SK-N-SH (cell line): ENCODE results near the gene CAMSAP1. TPM values are rescaled to one million over a fixed set of nuclear protein-coding genes. Genes with fewer than 3 reads are reported as not detected.

Experiments used
- CTCF ChIA-PET: fragments of 300-600, 350-600 bp; formaldehyde crosslinking; extraction: SDS; loops from one replicate; lab custom pipeline; 2021; lab: Yijun Ruan, JAX
- POLR2A ChIA-PET: fragments of 350-600 bp; sonication (Branson Sonifier 250); formaldehyde crosslinking; extraction: SDS; loops from one replicate; lab custom pipeline; 2020; ENCODE audit warnings: antibody characterized with exemption, inconsistent platforms; lab: Yijun Ruan, JAX
- DNase-seq: peaks from one replicate; pipeline ENCODE4 v3.0.0; 2012
- H2AFZ ChIP-seq: fragments of 200-600 bp; sonication (generic); 2 replicates; pipeline ENCODE4 v1.8.1; 2016; ENCODE audit warnings: antibody characterized with exemption, mild to moderate bottlenecking, low read depth
- H3F3A ChIP-seq: fragments of 200-600 bp; sonication (generic); replicated peaks from 2 replicates; pipeline ENCODE3; 2016; ENCODE audit warnings: antibody characterized with exemption, mild to moderate bottlenecking; ENCODE audit not compliant: insufficient read depth
- H3K27ac ChIP-seq, 2 experiments: fragments of 200-500 bp in 1 of 2; fragments of 200-600 bp in 1 of 2; sonication (Bioruptor generic) in 1 of 2; sonication (generic), shearing (Covaris generic) in 1 of 2; 2 replicates each; pipeline versions ENCODE4 v1.5.1 to v1.6.1; 2014 to 2016; ENCODE audit warnings: low read depth in 2 of 2, inconsistent platforms in 1 of 2, low read length in 1 of 2, mild to moderate bottlenecking in 1 of 2, mixed read lengths in 1 of 2
- H3K27me3 ChIP-seq: fragments of 200-600 bp; sonication (generic), shearing (Covaris generic); 2 replicates; pipeline ENCODE4 v1.6.1; 2016; ENCODE audit warnings: mixed run types; ENCODE audit not compliant: insufficient read depth
- H3K36me3 ChIP-seq, 2 experiments: fragments of 200-500 bp in 1 of 2; fragments of 200-600 bp in 1 of 2; sonication (Bioruptor generic) in 1 of 2; sonication (generic) in 1 of 2; replicated peaks in 1 of 2; 2 replicates each; pipeline versions ENCODE3 to v1.5.1; 2014 to 2016; ENCODE audit warnings: low read length in 1 of 2, mild to moderate bottlenecking in 1 of 2; ENCODE audit not compliant: insufficient read depth in 2 of 2, control insufficient read depth in 1 of 2
- H3K4me1 ChIP-seq, 2 experiments: fragments of 200-500 bp in 1 of 2; fragments of 200-600 bp in 1 of 2; sonication (Bioruptor generic) in 1 of 2; sonication (generic), shearing (Covaris generic) in 1 of 2; 2 replicates each; pipeline versions ENCODE4 v1.5.1 to v1.6.1; 2014 to 2016; ENCODE audit warnings: low read depth in 1 of 2, low read length in 1 of 2, mixed run types in 1 of 2; ENCODE audit not compliant: insufficient read depth in 2 of 2, control insufficient read depth in 1 of 2
- H3K4me2 ChIP-seq: fragments of 200-600 bp; sonication (generic), shearing (Covaris generic); 2 replicates; pipeline ENCODE4 v1.6.1; 2017; ENCODE audit warnings: mixed run types
- H3K4me3 ChIP-seq, 2 experiments: fragments of 200-500 bp in 1 of 2; fragments of 200-600 bp in 1 of 2; sonication (Bioruptor generic) in 1 of 2; sonication (generic), shearing (Covaris generic) in 1 of 2; 2 replicates each; pipeline versions ENCODE4 v1.5.1 to v1.8.1; 2014 to 2016; ENCODE audit warnings: low read depth in 2 of 2, inconsistent platforms in 1 of 2, low read length in 1 of 2, mild to moderate bottlenecking in 1 of 2, mixed read lengths in 1 of 2, moderate library complexity in 1 of 2
- H3K79me2 ChIP-seq: fragments of 200-600 bp; sonication (generic); 2 replicates; pipeline ENCODE4 v1.8.1; 2017; ENCODE audit warnings: mild to moderate bottlenecking; ENCODE audit not compliant: insufficient read depth
- H3K9ac ChIP-seq: fragments of 200-600 bp; sonication (generic); 2 replicates; pipeline ENCODE4 v1.6.1; 2017; ENCODE audit warnings: mixed run types
- H3K9me2 ChIP-seq: fragments of 200-600 bp; sonication (generic); 2 replicates; pipeline ENCODE4 v1.6.1; 2017; ENCODE audit warnings: mixed run types
- H3K9me3 ChIP-seq: fragments of 200-600 bp; sonication (generic); 2 replicates; pipeline ENCODE4 v1.6.1; 2017; ENCODE audit warnings: mixed run types, mild to moderate bottlenecking, moderate library complexity
- H4K20me1 ChIP-seq: fragments of 200-600 bp; sonication (generic); 2 replicates; pipeline ENCODE4 v1.6.1; 2017; ENCODE audit warnings: mild to moderate bottlenecking, mixed run types; ENCODE audit not compliant: insufficient read depth
- CTCF ChIP-seq: fragments of 200-600 bp; sonication (generic); IDR thresholded peaks from 2 replicates; pipeline ENCODE4 v1.6.1; 2017; ENCODE audit warnings: antibody characterized with exemption, mild to moderate bottlenecking, moderate library complexity
- ELF1 ChIP-seq: IDR thresholded peaks from 2 replicates; pipeline ENCODE4 v1.4.0; 2012
- EZH2phosphoT487 ChIP-seq: fragments of 200-600 bp; sonication (generic); IDR thresholded peaks from 2 replicates; pipeline ENCODE4 v1.6.1; 2017; ENCODE audit warnings: low read depth, mixed run types, mild to moderate bottlenecking, antibody characterized with exemption, moderate library complexity, borderline replicate concordance
- FOSL2 ChIP-seq: IDR thresholded peaks from 2 replicates; pipeline ENCODE4 v1.4.0; 2012; ENCODE audit warnings: low read depth, mild to moderate bottlenecking, moderate library complexity, borderline replicate concordance
- FOXM1 ChIP-seq: IDR thresholded peaks from 2 replicates; pipeline ENCODE4 v1.4.0; 2012; ENCODE audit warnings: low read depth, mild to moderate bottlenecking
- IRF3 ChIP-seq: fragments of 150-350 bp; IDR thresholded peaks from 2 replicates; pipeline ENCODE4 v1.6.1; 2016; ENCODE audit warnings: mild to moderate bottlenecking, low read depth, low read length
- JUND ChIP-seq: IDR thresholded peaks from 2 replicates; pipeline ENCODE4 v1.4.0; 2012
- MAX ChIP-seq: IDR thresholded peaks from 2 replicates; pipeline ENCODE4 v1.4.0; 2012; ENCODE audit warnings: low read depth
- MEF2A ChIP-seq: IDR thresholded peaks from 2 replicates; pipeline ENCODE4 v1.4.0; 2012; ENCODE audit warnings: low read depth, borderline replicate concordance
- MXI1 ChIP-seq: IDR thresholded peaks from 2 replicates; pipeline ENCODE4 v1.6.1; 2012; ENCODE audit warnings: mild to moderate bottlenecking, low read depth, low read length, improper control_type of control experiment
- POLR2AphosphoS5 ChIP-seq: IDR thresholded peaks from 2 replicates; pipeline ENCODE4 v1.6.1; 2012; ENCODE audit warnings: low read depth, low read length
- RAD21 ChIP-seq: IDR thresholded peaks from 2 replicates; pipeline ENCODE4 v1.6.1; 2012; ENCODE audit warnings: mild to moderate bottlenecking, low read length
- REST ChIP-seq: IDR thresholded peaks from 2 replicates; pipeline ENCODE4 v1.6.1; 2012; ENCODE audit warnings: mild to moderate bottlenecking, low read depth, low read length, moderate library complexity
- RXRA ChIP-seq: IDR thresholded peaks from 2 replicates; pipeline ENCODE4 v1.4.0; 2012; ENCODE audit warnings: low read depth, mild to moderate bottlenecking, borderline replicate concordance
- TAF1 ChIP-seq: IDR thresholded peaks from 2 replicates; pipeline ENCODE4 v1.6.1; 2012; ENCODE audit warnings: low read depth, mild to moderate bottlenecking, low read length, moderate library complexity, borderline replicate concordance
- TCF12 ChIP-seq: IDR thresholded peaks from 2 replicates; pipeline ENCODE4 v1.4.0; 2012
- USF1 ChIP-seq: IDR thresholded peaks from 2 replicates; pipeline ENCODE4 v1.4.0; 2012; ENCODE audit warnings: low read depth, borderline replicate concordance
- WGBS: methylation state at CpG from one replicate; pipeline ENCODE4 v1.1.6; 2017; ENCODE audit warnings: low lambda C conversion rate; 5-methylcytosine and 5-hydroxymethylcytosine counted together
- polyA plus RNA-seq, 3 experiments: library from polyadenylated mRNA; depleted of rRNA; stranded (reverse); fragments of >200 nt; gene quantifications; 2 replicates each; pipeline ENCODE4 v1.2.3, GENCODE V29; 2012

CAMSAP1 gene
- polyA plus RNA-seq, 1 of the 3 experiments (the other 2 are of a cell fraction) = 8.9 TPM

- POLR2A ChIA-PET = no interaction called here
- no peak overlapping the region; a peak in 1 of 4 replicates for H3K27ac ChIP-seq
- no peak overlapping the region for H3K4me2 ChIP-seq
- peaks cover 0 to 8% of the 10 kb centered on the region in 2 experiments; a peak in 1 of 4 replicates for H3K4me1 ChIP-seq
- TF ChIP-seq TCF12 = no peak
- TF ChIP-seq RXRA = no peak
- H3K9me2 ChIP-seq = no peaks in the 10 kb centered on the region
- H3K4me3 ChIP-seq = no peak overlapping the region
- CTCF ChIA-PET = interaction anchor here (1.5 to 2.6 kb wide), 2 partner anchors 13 to 14 kb away, joined by 7 to 11 read pairs; no protein-coding TSS in a partner anchor
- peaks cover 37 to 68% of the 10 kb centered on the region in 2 experiments for H3K36me3 ChIP-seq
- H3K27me3 ChIP-seq = no peaks in the 10 kb centered on the region
- no peak for DNase-seq
- H3K79me2 ChIP-seq = no peaks in the 10 kb centered on the region
- no peaks in the 10 kb centered on the region for H3K9me3 ChIP-seq
- no peak overlapping the region for H2AFZ ChIP-seq
- H4K20me1 ChIP-seq = no peaks in the 10 kb centered on the region
- H3K9ac ChIP-seq = no peak overlapping the region
- H3F3A ChIP-seq = peaks cover 4% of the 10 kb centered on the region
- 92% methylated on average over 17 of the region's 23 CpGs for WGBS
Measured at GRCh38 chr9:135810806-135811575, 96.4 kb downstream of the CAMSAP1 start.

- Histone ChIP-seq H2AFZ (no peak overlapping the region), H3K4me1 (peaks cover 0 to 8% of the 10 kb centered on the region in 2 experiments; a peak in 1 of 4 replicates)
- POLR2A ChIA-PET = no interaction called here
- TF ChIP-seq MAX = no peak
- no peak for TF ChIP-seq EZH2phosphoT487
- no peak for TF ChIP-seq TAF1
- no peak for TF ChIP-seq TCF12
- TF ChIP-seq RAD21 = no peak
- TF ChIP-seq MXI1 = no peak
- TF ChIP-seq RXRA = no peak
- no peak for TF ChIP-seq FOSL2
- no peak for TF ChIP-seq ELF1
- no peak for TF ChIP-seq JUND
- no peak for TF ChIP-seq CTCF
- TF ChIP-seq USF1 = no peak
- no peak for TF ChIP-seq FOXM1
- no peak for TF ChIP-seq REST
- no peak for TF ChIP-seq IRF3
- TF ChIP-seq POLR2AphosphoS5 = no peak
- TF ChIP-seq MEF2A = no peak
- TF ChIP-seq, all 33 proteins: peak for 0
- Histone ChIP-seq H3K9me2 (no peaks in the 10 kb centered on the region), H3K4me3 (no peak overlapping the region), H3K36me3 (peaks cover 26 to 56% of the 10 kb centered on the region in 2 experiments), H4K20me1 (no peaks in the 10 kb centered on the region), H3K27ac (no peak overlapping the region), H3K9ac (no peak overlapping the region), H3K9me3 (no peaks in the 10 kb centered on the region), H3K4me2 (no peak overlapping the region), H3K27me3 (no peaks in the 10 kb centered on the region), H3K79me2 (no peaks in the 10 kb centered on the region), H3F3A (peaks cover 4% of the 10 kb centered on the region)
- 90% methylated on average over 10 of the region's 10 CpGs for WGBS
- CTCF ChIA-PET = interaction anchor here (2.6 kb wide), 1 partner anchor 11 kb away, joined by 11 read pairs; no protein-coding TSS in a partner anchor
- DNase-seq = no peak
Measured at GRCh38 chr9:135809166-135809565, 98.2 kb downstream of the CAMSAP1 start.
